Sciatic nerve (tissue), 2 donors: ENCODE results near the gene ZNF606. TPM values are rescaled to one million over a fixed set of nuclear protein-coding genes. Genes with fewer than 3 reads are reported as not detected.

Experiments used
- ATAC-seq: fragments of 200-7000 bp; cut with Tn5 transposase; one replicate; pipeline ENCODE4 v1.9.1; 2020; ENCODE audit warnings: mild to moderate bottlenecking, moderate library complexity
- DNase-seq: peaks from one replicate; pipeline ENCODE4 v3.0.0-alpha.2; 2020; ENCODE audit warnings: low spot score
- intact Hi-C: fragments of 100-400 bp; cut with DNase I; formaldehyde crosslinking; loops from one replicate; pipeline ENCODE4 v1.14.2; 2022
- total RNA-seq: library from RNA; stranded (reverse); fragmentation: NEBNext Ultra II Directional; extraction: Animal tissue kit (Norgen Biotek cat#: 25700); gene quantifications from one replicate; pipeline ENCODE4 v1.2.1, GENCODE V29; 2021
- donor health status: DM: no; HTN: no; CAD: no.
- donor health status: DM: no; HTN: no; CAD: no.

ZNF606 gene
- total RNA-seq, 1 donor from 2014 or later: 20.3 TPM

DNA sequence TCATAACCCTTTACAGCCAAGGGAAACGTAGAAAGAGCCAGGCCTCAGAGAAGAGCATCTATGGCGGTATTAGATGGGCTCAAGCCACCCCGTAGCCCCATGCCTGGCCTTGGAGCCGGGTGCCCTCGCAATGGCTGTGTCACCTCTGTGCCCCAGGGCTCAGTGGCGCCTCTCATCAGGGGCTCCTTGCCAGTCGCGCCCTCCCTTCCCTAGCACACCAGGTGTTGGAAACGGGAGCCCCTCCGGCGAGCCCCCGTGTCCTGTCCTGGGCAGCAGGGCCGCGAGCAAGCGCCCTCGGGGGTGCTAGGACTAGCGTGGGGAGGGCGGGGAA is 55.6 kb downstream of the ZNF606 start:
- DNase-seq (no peak), ATAC-seq (no peak)
- intact Hi-C loops: no loop called here

DNA sequence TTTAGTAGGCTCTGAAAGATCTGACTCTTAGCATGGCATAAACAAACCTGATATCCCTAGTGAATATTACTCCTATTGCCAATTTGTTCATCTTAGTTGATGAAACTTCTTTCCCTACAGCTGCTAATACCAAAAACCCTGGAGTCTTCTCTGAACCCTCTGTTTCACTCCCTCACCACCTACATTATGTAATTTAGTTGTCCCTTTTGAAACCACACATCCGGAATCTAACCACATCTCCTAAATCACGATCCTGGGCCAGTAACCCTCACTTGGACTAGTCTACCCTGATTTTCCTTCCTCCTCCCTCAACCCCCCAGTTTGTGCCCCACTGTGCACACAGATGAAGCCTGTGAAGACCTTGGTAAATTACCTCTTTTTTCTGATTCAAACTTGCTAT is 56.3 kb downstream of the ZNF606 start:
- DNase-seq: no peak
- ATAC-seq: no peak
- intact Hi-C loops: no loop called here

DNA sequence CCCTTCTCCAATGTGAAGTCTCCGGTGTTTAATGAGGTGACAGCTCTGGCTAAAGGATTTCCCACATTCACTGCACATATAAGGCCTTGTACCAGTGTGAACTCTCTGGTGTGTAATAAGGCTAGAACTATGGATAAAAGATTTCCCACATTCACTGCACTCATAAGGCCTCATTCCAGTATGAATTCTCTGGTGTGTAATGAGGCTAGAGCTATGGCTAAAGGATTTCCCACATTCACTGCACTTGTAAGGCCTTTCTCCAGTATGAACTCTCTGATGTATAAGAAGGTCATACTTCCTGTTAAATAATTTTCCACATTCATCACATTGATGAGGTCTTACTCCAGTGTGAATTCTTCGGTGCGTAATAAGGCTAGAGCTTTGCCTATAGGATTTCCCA is 61.0 kb downstream of the ZNF606 start:
- intact Hi-C loops: no loop called here
- no peak for DNase-seq
- no peak for ATAC-seq

DNA sequence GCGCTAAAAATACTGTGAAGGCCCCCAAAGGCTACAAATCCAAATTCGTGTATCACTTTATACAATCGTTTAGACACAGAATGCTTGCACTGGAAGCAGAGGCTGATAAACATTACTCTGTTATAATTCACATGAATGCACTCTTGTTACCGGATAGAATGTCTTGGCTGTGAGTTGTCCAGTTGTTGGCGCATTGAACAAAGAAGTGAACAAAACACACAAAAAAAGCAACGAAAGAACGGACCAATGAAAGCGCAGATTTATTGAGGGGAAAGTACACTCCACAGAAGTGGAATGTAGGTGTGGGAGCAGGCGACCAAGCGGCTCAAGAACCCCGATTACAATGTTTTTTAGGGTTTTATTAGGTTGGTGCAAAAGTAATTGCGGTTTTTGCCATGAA is 66.9 kb downstream of the ZNF606 start:
- DNase-seq (no peak), ATAC-seq (no peak)
- intact Hi-C loops: no loop called here

DNA sequence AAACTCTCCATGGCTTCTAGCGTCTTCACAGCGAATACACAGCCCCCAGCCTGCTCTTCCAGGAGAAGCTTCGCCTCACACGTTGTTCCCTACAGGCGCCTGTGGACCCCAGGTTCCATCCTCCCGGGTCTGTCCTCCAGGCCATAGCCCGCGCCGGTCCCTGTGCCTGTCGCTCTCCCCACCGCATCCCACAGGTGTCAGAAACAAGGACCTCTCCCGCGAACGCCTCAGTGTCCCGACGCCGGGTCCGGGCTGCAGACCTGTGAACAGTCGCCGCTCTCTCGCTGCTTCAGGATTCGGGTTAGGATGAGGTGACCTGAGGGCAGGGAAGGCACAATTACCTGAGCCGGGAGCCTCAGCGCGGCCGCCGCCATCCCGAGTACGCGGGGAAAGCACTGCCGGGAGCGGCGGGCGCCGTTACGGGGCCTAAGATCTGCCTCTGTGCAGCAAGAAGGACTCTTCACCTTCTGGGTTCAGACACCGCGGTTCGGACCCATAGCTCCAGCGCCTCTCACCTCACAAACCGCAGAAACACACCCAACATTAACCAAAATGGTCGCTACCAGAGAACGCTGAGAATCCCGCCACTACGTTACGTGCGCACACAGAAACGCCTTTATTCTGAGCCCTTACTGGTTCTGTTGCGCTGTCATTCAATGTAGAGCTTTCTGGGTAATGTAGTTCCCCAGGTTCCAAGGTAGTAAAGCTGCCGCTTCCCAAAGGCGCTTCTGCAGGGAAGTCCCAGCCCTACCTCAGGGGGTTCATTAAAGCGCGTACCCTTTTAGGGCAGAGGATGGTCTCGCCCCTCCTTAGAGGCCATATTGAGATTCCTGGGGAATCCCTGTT is 67.6 kb downstream of the ZNF606 start, which contains the start of gene ZNF418:
TSS of gene ZNF418 (minus strand) at position 583 of the 846 bp plus-strand sequence. CDS start 1,580 bp downstream, outside the sequence.
- intact Hi-C loops: no loop called here
- peak; percentile 57 for DNase-seq
- ATAC-seq: peak; percentile 99

DNA sequence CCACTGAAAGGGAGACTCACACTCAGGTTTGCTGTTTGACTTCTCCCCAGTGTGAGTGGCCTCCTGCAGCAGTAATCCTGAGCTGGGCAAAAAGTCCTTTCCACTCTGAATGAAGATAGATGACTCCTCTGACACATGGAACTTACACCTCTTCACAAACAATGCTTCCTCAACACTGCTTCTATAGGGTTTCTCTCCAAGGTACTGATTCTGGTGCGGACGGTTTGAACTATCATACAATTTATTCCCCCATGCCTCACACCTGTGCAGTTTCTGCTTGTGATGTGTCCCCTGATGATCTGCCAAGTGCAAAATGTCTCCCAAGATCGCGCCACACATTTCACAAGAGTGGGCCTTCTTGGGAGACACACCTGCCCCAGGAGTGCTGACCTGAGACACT is 75.0 kb downstream of the ZNF606 start:
- intact Hi-C loops: no loop called here
- DNase-seq: no peak
- no peak for ATAC-seq

Other genes with a start within 250 kb of the ZNF606 start
- 20.0 TPM for gene ZNF586, start 233.1 kb downstream of the ZNF606 start, total RNA-seq
- 6.6 TPM for gene ZNF552, start 187.9 kb downstream of the ZNF606 start, total RNA-seq
- 13.2 TPM for gene ZNF587B, start 172.5 kb downstream of the ZNF606 start, total RNA-seq
- gene ZNF587, start 153.0 kb downstream of the ZNF606 start, total RNA-seq: 40.1 TPM
- 10.2 TPM for gene ZNF814, start 113.8 kb downstream of the ZNF606 start, total RNA-seq
- 24.8 TPM for gene ZNF417, start 86.2 kb downstream of the ZNF606 start, total RNA-seq
- gene ZNF418, start 67.4 kb downstream of the ZNF606 start, total RNA-seq: 14.0 TPM
- gene ZNF256, start 55.1 kb downstream of the ZNF606 start, total RNA-seq: 6.5 TPM
- 0.94 TPM for gene C19orf18, start 28.3 kb downstream of the ZNF606 start, total RNA-seq
- gene ZSCAN1, start 31.2 kb upstream of the ZNF606 start, total RNA-seq: 0.40 TPM
- gene ZNF135, start 56.5 kb upstream of the ZNF606 start, total RNA-seq: 11.0 TPM
- gene ZSCAN18, start 95.4 kb upstream of the ZNF606 start, total RNA-seq: 70.1 TPM
- gene ZNF329, start 148.0 kb upstream of the ZNF606 start, total RNA-seq: 11.8 TPM
- 32.0 TPM for gene ZNF274, start 180.2 kb upstream of the ZNF606 start, total RNA-seq
- 28.9 TPM for gene ZNF544, start 226.1 kb upstream of the ZNF606 start, total RNA-seq